ENCODE results near the gene RNFT2.

- TF ChIP-seq, protein P1, sequence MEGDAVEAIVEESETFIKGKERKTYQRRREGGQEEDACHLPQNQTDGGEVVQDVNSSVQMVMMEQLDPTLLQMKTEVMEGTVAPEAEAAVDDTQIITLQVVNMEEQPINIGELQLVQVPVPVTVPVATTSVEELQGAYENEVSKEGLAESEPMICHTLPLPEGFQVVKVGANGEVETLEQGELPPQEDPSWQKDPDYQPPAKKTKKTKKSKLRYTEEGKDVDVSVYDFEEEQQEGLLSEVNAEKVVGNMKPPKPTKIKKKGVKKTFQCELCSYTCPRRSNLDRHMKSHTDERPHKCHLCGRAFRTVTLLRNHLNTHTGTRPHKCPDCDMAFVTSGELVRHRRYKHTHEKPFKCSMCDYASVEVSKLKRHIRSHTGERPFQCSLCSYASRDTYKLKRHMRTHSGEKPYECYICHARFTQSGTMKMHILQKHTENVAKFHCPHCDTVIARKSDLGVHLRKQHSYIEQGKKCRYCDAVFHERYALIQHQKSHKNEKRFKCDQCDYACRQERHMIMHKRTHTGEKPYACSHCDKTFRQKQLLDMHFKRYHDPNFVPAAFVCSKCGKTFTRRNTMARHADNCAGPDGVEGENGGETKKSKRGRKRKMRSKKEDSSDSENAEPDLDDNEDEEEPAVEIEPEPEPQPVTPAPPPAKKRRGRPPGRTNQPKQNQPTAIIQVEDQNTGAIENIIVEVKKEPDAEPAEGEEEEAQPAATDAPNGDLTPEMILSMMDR (IDR thresholded peaks at IDR 0.05): no peak
- no peak for TF ChIP-seq PHF8 (IDR thresholded peaks at IDR 0.05; ENCODE audit: borderline replicate concordance, low read depth)
- TF ChIP-seq POLR2A (IDR thresholded peaks at IDR 0.05; ENCODE audit: low read length): no peak
These were observed 147.4 kb downstream of the RNFT2 start for GRCh38 chr12:116885491-116885890.
